Kidney epithelial cell (primary cell): Measurements from ENCODE around the gene ZFYVE26. TPM values are rescaled to one million over a fixed set of nuclear protein-coding genes. Genes with fewer than 3 reads are reported as not detected.

ENCODE experiments used
- DNase-seq: peaks from one replicate; pipeline ENCODE4 v3.0.0-alpha.2; 2010; ENCODE audit warnings: low read depth
- H3K27me3 ChIP-seq: 2 replicates; pipeline ENCODE4 v1.6.0; 2011; ENCODE audit warnings: low read length; ENCODE audit not compliant: control insufficient read depth, insufficient read depth
- H3K36me3 ChIP-seq: 2 replicates; pipeline ENCODE4 v1.5.1; 2011; ENCODE audit warnings: low read length; ENCODE audit not compliant: control insufficient read depth, insufficient read depth
- H3K4me3 ChIP-seq: 2 replicates; pipeline ENCODE4 v1.5.1; 2011; ENCODE audit warnings: low read depth, mild to moderate bottlenecking, control low read depth, low read length
- CTCF ChIP-seq: IDR thresholded peaks from 2 replicates; pipeline ENCODE4 v1.5.1; 2011; ENCODE audit warnings: mild to moderate bottlenecking, moderate library complexity, low read length, control low read depth, inconsistent platforms; ENCODE audit not compliant: insufficient read depth, poor library complexity, severe bottlenecking
- total RNA-seq: library from RNA; depleted of rRNA; stranded (reverse); fragments of >200 nt; gene quantifications from 2 replicates; pipeline ENCODE4 v1.2.3, GENCODE V29; 2015

The ZFYVE26 gene
- total RNA-seq, 1 donor from 2014 or later: 26.2 TPM

GRCh38 chr14:67853715-67854114 lies 37.3 kb upstream of the ZFYVE26 start:
- TF ChIP-seq CTCF: no peak
- Histone ChIP-seq H3K4me3 (no peak overlapping the region), H3K36me3 (no peaks in the 10 kb centered on the region), H3K27me3 (no peaks in the 10 kb centered on the region)
- no peak for DNase-seq

DNA sequence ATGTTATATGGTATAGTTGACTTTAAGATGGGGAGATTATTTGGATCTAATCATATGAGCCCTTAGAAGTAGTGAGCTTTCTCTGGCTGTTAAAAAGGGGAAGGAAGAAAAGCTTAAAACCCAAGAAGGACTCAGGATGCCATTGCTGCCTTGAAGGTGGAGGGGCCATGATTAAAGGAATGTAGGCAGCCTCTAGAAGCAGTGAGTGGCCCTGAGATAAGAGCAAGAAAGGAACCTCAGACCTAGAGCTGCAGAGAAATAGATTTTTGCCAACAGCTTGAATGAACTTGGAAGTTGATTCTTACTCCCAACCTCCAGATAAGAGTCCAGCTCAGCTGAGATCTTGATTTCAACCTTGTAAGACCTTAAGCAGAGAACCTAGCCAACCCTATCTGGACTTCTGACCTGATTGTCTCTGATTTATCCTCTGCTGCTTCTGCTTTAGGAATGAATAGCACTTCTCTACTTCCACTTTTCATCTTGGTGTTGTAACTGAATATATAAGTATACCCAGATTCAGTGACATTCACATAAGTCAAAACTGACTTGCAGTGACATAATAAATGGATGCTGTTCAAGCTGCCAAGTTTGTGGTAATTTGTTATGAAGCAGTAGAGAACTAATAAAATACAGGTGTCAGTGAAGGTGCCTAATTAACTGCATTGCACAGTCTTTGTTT lies 36.7 kb upstream of the ZFYVE26 start:
- H3K36me3 ChIP-seq: no peaks in the 10 kb centered on the region
- TF ChIP-seq CTCF: no peak
- H3K27me3 ChIP-seq: no peaks in the 10 kb centered on the region
- H3K4me3 ChIP-seq: no peak overlapping the region
- DNase-seq: no peak

- DNase-seq: no peak
- Histone ChIP-seq H3K36me3 (no peaks in the 10 kb centered on the region), H3K4me3 (no peak overlapping the region), H3K27me3 (no peaks in the 10 kb centered on the region)
- TF ChIP-seq CTCF: no peak
Observed at GRCh38 chr14:67851785-67852410, 35.5 kb upstream of the ZFYVE26 start.

DNA sequence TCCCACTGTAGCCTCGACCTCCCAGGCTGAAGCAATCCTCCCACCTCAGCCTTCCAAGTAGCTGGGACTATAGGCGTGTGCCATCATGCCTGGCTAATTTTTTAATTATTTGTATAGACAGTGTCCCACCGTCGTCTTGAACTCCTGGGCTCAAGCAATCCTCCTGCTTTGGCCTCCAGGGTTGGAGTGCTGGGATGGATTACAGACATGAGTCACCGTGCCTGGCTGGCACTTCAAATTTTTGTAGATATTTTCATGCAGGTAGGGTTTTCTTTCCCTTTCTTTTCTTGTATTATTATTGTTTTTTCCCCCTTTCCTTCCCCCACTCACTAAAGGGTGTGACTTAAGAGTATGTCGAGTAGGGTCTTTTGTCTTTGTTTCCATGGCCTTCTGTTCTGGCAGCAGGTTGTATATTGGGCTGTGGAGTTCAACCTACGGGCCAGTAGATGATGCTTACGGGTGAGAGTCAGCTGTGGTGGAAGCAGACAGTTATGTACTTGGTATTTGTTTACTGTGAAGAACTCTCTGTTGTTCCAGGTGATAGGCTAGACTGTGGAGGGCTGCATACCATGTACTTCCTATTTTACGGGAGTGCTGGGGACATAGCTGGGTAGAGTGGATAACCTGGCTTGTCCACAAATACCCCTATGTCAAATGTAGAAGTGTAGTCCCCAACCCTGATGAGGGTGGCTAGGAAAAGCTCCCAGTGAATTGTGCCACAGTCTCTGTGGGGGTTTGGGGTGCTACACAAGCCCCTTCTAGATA lies 33.9 kb upstream of the ZFYVE26 start:
- no peaks in the 10 kb centered on the region for H3K36me3 ChIP-seq
- TF ChIP-seq CTCF: no peak
- DNase-seq: no peak

GRCh38 chr14:67846029-67846610 lies 29.7 kb upstream of the ZFYVE26 start:
- H3K27me3 ChIP-seq: no peaks in the 10 kb centered on the region

More for the DNA sequence above, 33.9 kb upstream of the ZFYVE26 start:
- Histone ChIP-seq H3K27me3 (no peaks in the 10 kb centered on the region), H3K4me3 (no peak overlapping the region)

More at GRCh38 chr14:67846029-67846610, 29.7 kb upstream of the ZFYVE26 start:
- no peak for TF ChIP-seq CTCF
- Histone ChIP-seq H3K36me3 (no peaks in the 10 kb centered on the region), H3K4me3 (no peak overlapping the region)
- DNase-seq: no peak
